Keratinocyte (primary cell): Measurements from ENCODE around the gene DLG1.

Experiments
- CTCF ChIP-seq, 3 experiments: IDR thresholded peaks in 1 of 3; conservative IDR thresholded peaks in 1 of 3; optimal IDR thresholded peaks in 1 of 3; 2 replicates in 2 of 3; 3 replicates in 1 of 3; pipeline versions ENCODE3 to v1.5.1; 2011; ENCODE audit warnings: low read length in 3 of 3, mild to moderate bottlenecking in 3 of 3, moderate library complexity in 2 of 3, control low read depth in 1 of 3, inconsistent platforms in 1 of 3; ENCODE audit not compliant: insufficient read depth in 2 of 3; ENCODE audit errors: extremely low read depth in 1 of 3
- EZH2 ChIP-seq: IDR thresholded peaks from one replicate; pipeline ENCODE4 v1.6.1; 2012; ENCODE audit warnings: inconsistent platforms, mild to moderate bottlenecking, low read length, moderate library complexity

- TF ChIP-seq CTCF (optimal IDR thresholded peaks at IDR 0.05 in 1 of 3, IDR thresholded peaks at IDR 0.05 in 1 of 3, conservative IDR thresholded peaks at IDR 0.05 in 1 of 3; ENCODE audit: extremely low read depth in 1 of 3, insufficient read depth in 2 of 3, low read length in 3 of 3) = no peak
- TF ChIP-seq EZH2 = no peak
These were observed 48.9 kb downstream of the DLG1 start for GRCh38 chr3:197249542-197249941.
